Activated naive CD4-positive, alpha-beta T cell treated with anti-CD3 and anti-CD28 coated beads, Interleukin-2, amount 50 U/mL, for 72 hours (primary cell): Measurements from ENCODE around the gene ZNF784. TPM values are rescaled to one million over a fixed set of nuclear protein-coding genes. Genes with fewer than 3 reads are reported as not detected.
"Not testable (repeated sequence)": the region's sequence is repeated elsewhere in the genome, so short reads cannot be mapped to it uniquely, and the experiment has no call there.

ENCODE experiments used
- ATAC-seq, 2 donors: fragments of 150-1000 bp; cut with Tn5 transposase; 2 replicates each; pipeline ENCODE4 v1.10.0; 2021; ENCODE audit warnings: mild to moderate bottlenecking in 2 of 2, moderate library complexity in 2 of 2
- DNase-seq, 2 donors: peaks; one replicate each; pipeline ENCODE4 v3.0.0; 2021 to 2022; ENCODE audit warnings: low spot score in 2 of 2
- H3K27ac Mint-ChIP-seq, 2 donors: one replicate each; pipeline ENCODE4 v1.8.0; 2022; ENCODE audit warnings: mild to moderate bottlenecking in 2 of 2, mixed read lengths in 2 of 2
- H3K36me3 Mint-ChIP-seq, 2 donors: one replicate each; pipeline ENCODE4 v1.8.0; 2022; ENCODE audit warnings: mixed read lengths in 2 of 2
- H3K9me3 Mint-ChIP-seq, 2 donors: one replicate each; pipeline ENCODE4 v1.8.0; 2022; ENCODE audit warnings: mixed read lengths in 2 of 2
- total RNA-seq, 2 donors: library from RNA; stranded (reverse); gene quantifications; one replicate each; pipeline ENCODE4 v1.2.3, GENCODE V29; 2022

The ZNF784 gene
- total RNA-seq, 2 donors from 2014 or later: 3.6 to 3.9 TPM

- no peak overlapping the region for H3K27ac Mint-ChIP-seq
- no peaks in the 10 kb centered on the region for H3K9me3 Mint-ChIP-seq
- ATAC-seq (no peak), DNase-seq (no peak)
- peaks cover 8 to 19% of the 10 kb centered on the region in 2 donors for H3K36me3 Mint-ChIP-seq
Measured at GRCh38 chr19:55578031-55578760, 46.2 kb downstream of the ZNF784 start.

- Mint-ChIP-seq H3K36me3 (peaks cover 8 to 19% of the 10 kb centered on the region in 2 donors), H3K9me3 (no peaks in the 10 kb centered on the region), H3K27ac (no peak overlapping the region)
- DNase-seq (no peak), ATAC-seq (no peak)
Measured at GRCh38 chr19:55576746-55577145, 47.6 kb downstream of the ZNF784 start.

- peaks cover 0 to 12% of the 10 kb centered on the region in 2 donors for H3K36me3 Mint-ChIP-seq
- H3K9me3 Mint-ChIP-seq, DNase-seq, H3K27ac Mint-ChIP-seq, ATAC-seq: not testable (repeated sequence)
Measured at GRCh38 chr19:55573929-55574328, 50.4 kb downstream of the ZNF784 start.

Other genes with a start within 250 kb of the ZNF784 start
- not detected for gene TMEM190, start 247.7 kb downstream of the ZNF784 start, total RNA-seq
- gene TMEM238, start 240.3 kb downstream of the ZNF784 start, total RNA-seq: 1 to 10 TPM; 4.5 to 7.8 TPM
- 1,000 to 10,000 TPM; 2,540 to 2,693 TPM for gene RPL28, start 238.6 kb downstream of the ZNF784 start, total RNA-seq
- 100 to 1,000 TPM; 192 to 343 TPM for gene UBE2S, start 216.8 kb downstream of the ZNF784 start, total RNA-seq
- not detected for gene SHISA7, start 181.3 kb downstream of the ZNF784 start, total RNA-seq
- gene ISOC2, start 162.9 kb downstream of the ZNF784 start, total RNA-seq: 10 to 100 TPM; 22.1 to 41.5 TPM
- not detected for gene C19orf85, start 159.8 kb downstream of the ZNF784 start, total RNA-seq
- gene ZNF628, start 147.9 kb downstream of the ZNF784 start, total RNA-seq: 10 to 100 TPM in 1 of 2 donors, 1 to 10 TPM in 1; 7.4 to 14.2 TPM
- 10 to 100 TPM in 1 of 2 donors, 1 to 10 TPM in 1; 5.1 to 18.2 TPM for gene NAT14, start 139.4 kb downstream of the ZNF784 start, total RNA-seq
- under 1 TPM; 0.39 to 0.53 TPM for gene SSC5D, start 136.1 kb downstream of the ZNF784 start, total RNA-seq
- not detected for gene SBK2, start 87.4 kb downstream of the ZNF784 start, total RNA-seq
- not detected for gene SBK3, start 79.0 kb downstream of the ZNF784 start, total RNA-seq
- 10 to 100 TPM in 1 of 2 donors, 1 to 10 TPM in 1; 8.7 to 10.1 TPM for gene ZNF579, start 43.7 kb downstream of the ZNF784 start, total RNA-seq
- gene FIZ1, start 25.0 kb downstream of the ZNF784 start, total RNA-seq: 10 to 100 TPM; 10.2 to 12.3 TPM
- 10 to 100 TPM; 21.4 to 29.7 TPM for gene ZNF524, start 24.3 kb downstream of the ZNF784 start, total RNA-seq
- gene ZNF865, start 18.9 kb downstream of the ZNF784 start, total RNA-seq: 10 to 100 TPM; 13.7 to 15.5 TPM
- 10 to 100 TPM; 18.2 to 33.9 TPM for gene ZNF580, start 16.4 kb upstream of the ZNF784 start, total RNA-seq
- 10 to 100 TPM; 39.9 to 40.0 TPM for gene ZNF581, start 19.1 kb upstream of the ZNF784 start, total RNA-seq
- gene CCDC106, start 23.6 kb upstream of the ZNF784 start, total RNA-seq: 10 to 100 TPM in 1 of 2 donors, 1 to 10 TPM in 1; 2.9 to 13.6 TPM
- 100 to 1,000 TPM; 270 to 312 TPM for gene U2AF2, start 30.5 kb upstream of the ZNF784 start, total RNA-seq
- gene EPN1, start 50.7 kb upstream of the ZNF784 start, total RNA-seq: 10 to 100 TPM; 23.1 to 46.4 TPM
- gene NLRP9, start 113.8 kb upstream of the ZNF784 start, total RNA-seq: under 1 TPM in 1 of 2 donors, not detected in 1; 0.09 TPM
- not detected for gene RFPL4A, start 134.5 kb upstream of the ZNF784 start, total RNA-seq
- not detected for gene RFPL4AL1, start 144.6 kb upstream of the ZNF784 start, total RNA-seq
- gene NLRP11, start 207.4 kb upstream of the ZNF784 start, total RNA-seq: under 1 TPM in 1 of 2 donors, not detected in 1; 0.08 TPM
- not detected for gene NLRP4, start 212.0 kb upstream of the ZNF784 start, total RNA-seq